Astrocyte (in vitro differentiated cells and primary cell): Measurements from ENCODE around the gene PNMA5. TPM values are rescaled to one million over a fixed set of nuclear protein-coding genes. Genes with fewer than 3 reads are reported as not detected.

Source experiments
- DNase-seq: peaks from one replicate; pipeline ENCODE4 v3.0.0-alpha.2; 2010; ENCODE audit warnings: low read depth
- FAIRE-seq: peaks from 2 replicates; lab custom pipeline; 2011; peaks lifted over from hg19 to GRCh38; lab: Jason Lieb, UNC
- H2AFZ ChIP-seq: 2 replicates; pipeline ENCODE4 v1.6.0; 2012; ENCODE audit warnings: low read depth, low read length, inconsistent platforms
- H3K27ac ChIP-seq: 2 replicates; pipeline ENCODE4 v1.5.1; 2011; ENCODE audit warnings: low read depth, low read length, inconsistent platforms
- H3K27me3 ChIP-seq: 2 replicates; pipeline ENCODE4 v1.6.0; 2011; ENCODE audit warnings: low read length, inconsistent platforms; ENCODE audit not compliant: insufficient read depth
- H3K36me3 ChIP-seq: 2 replicates; pipeline ENCODE4 v1.5.1; 2011; ENCODE audit warnings: low read length, inconsistent platforms; ENCODE audit not compliant: insufficient read depth
- H3K4me1 ChIP-seq: 2 replicates; pipeline ENCODE4 v1.5.1; 2011; ENCODE audit warnings: low read length, inconsistent platforms; ENCODE audit not compliant: insufficient read depth
- H3K4me2 ChIP-seq: 2 replicates; pipeline ENCODE4 v1.6.0; 2012; ENCODE audit warnings: low read length, inconsistent platforms
- H3K4me3 ChIP-seq: 2 replicates; pipeline ENCODE4 v1.5.1; 2011; ENCODE audit warnings: low read depth, mild to moderate bottlenecking, low read length, inconsistent platforms; ENCODE audit not compliant: insufficient read depth
- H3K79me2 ChIP-seq: 2 replicates; pipeline ENCODE4 v1.6.0; 2012; ENCODE audit warnings: mild to moderate bottlenecking, low read length, inconsistent platforms; ENCODE audit not compliant: insufficient read depth
- H3K9ac ChIP-seq: 2 replicates; pipeline ENCODE4 v1.6.0; 2012; ENCODE audit warnings: mild to moderate bottlenecking, low read length, inconsistent platforms
- H3K9me3 ChIP-seq: 2 replicates; pipeline ENCODE4 v1.5.1; 2012; ENCODE audit warnings: low read depth, mild to moderate bottlenecking, low read length, inconsistent platforms; ENCODE audit not compliant: insufficient read depth
- H4K20me1 ChIP-seq: 2 replicates; pipeline ENCODE4 v1.6.0; 2012; ENCODE audit warnings: low read length, inconsistent platforms; ENCODE audit not compliant: insufficient read depth
- H3K27ac Mint-ChIP-seq: one replicate; pipeline ENCODE4 v1.8.0; 2021; ENCODE audit warnings: mild to moderate bottlenecking, mixed read lengths; ENCODE audit not compliant: unreplicated experiment
- H3K27me3 Mint-ChIP-seq: one replicate; pipeline ENCODE4 v1.8.0; 2021; ENCODE audit warnings: low read depth, mixed read lengths; ENCODE audit not compliant: unreplicated experiment
- H3K36me3 Mint-ChIP-seq: one replicate; pipeline ENCODE4 v1.8.0; 2021; ENCODE audit warnings: low read depth, mixed read lengths; ENCODE audit not compliant: unreplicated experiment
- H3K4me1 Mint-ChIP-seq: one replicate; pipeline ENCODE4 v1.8.0; 2021; ENCODE audit warnings: low read depth, mixed read lengths; ENCODE audit not compliant: unreplicated experiment
- H3K4me3 Mint-ChIP-seq: one replicate; pipeline ENCODE4 v1.8.0; 2021; ENCODE audit warnings: mild to moderate bottlenecking, moderate library complexity, mixed read lengths; ENCODE audit not compliant: unreplicated experiment
- H3K9me3 Mint-ChIP-seq: one replicate; pipeline ENCODE4 v1.8.0; 2021; ENCODE audit warnings: mild to moderate bottlenecking, mixed read lengths; ENCODE audit not compliant: unreplicated experiment
- EZH2 ChIP-seq: IDR thresholded peaks from 2 replicates; pipeline ENCODE4 v1.6.1; 2012; ENCODE audit warnings: mild to moderate bottlenecking, low read length, inconsistent platforms; ENCODE audit not compliant: insufficient read depth
- total RNA-seq: library from RNA; stranded (reverse); gene quantifications from 2 replicates; pipeline ENCODE4 v1.2.1, GENCODE V29; 2021
- TF ChIP-seq, protein P1 (sequence below): IDR thresholded peaks from 2 replicates; pipeline ENCODE4 v1.5.1; 2011; ENCODE audit warnings: low read depth, mild to moderate bottlenecking, inconsistent platforms, low read length, moderate library complexity; ENCODE audit not compliant: insufficient read depth

PNMA5 gene
- total RNA-seq, 1 donor from 2014 or later: not detected

DNA sequence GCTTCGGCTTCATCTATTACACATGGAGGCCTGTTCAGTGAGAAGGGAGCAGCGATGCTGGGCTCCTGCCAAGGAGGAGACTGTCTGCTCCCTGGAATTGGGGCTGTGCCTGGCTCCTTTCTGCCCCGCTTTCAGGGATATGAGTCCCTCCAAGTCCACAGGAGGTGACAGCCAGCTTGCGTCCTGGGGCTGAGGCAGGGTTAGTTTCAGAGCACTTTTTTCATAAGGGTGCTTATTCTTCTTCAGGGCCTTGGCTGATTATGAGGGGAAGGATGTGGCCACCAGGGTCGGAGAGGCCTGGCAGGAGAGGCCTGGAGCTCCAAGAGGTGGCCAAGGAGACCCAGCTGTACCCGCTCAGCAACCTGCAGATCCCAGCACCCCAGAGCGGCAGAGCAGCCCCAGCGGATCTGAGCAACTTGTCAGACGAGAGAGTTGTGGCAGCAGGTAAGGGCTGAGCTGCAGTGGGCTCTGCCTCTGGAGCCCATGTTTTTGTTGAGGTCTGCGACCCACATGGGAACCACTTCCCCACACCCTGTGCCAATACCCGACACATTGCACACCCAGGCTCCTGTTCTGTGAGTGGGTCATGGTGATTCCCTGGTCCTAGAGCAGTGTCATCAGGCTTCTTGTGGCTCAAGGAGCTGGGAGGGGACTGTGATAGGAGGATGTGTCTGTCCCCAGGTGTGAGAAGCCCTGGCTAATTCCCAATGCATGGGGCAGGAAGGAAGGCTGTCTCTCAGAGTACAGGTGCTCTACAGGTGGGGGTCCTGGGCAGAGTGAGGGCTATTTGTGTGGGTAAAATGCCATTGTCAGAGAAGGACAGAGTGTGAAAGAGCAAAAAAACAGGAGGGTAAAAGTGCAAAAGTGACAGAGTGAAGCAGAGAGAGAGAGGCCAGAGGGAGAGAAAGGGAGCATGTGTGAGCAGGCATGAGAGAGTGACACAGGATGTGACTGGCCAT lies 48.6 kb downstream of the PNMA5 start:
- Histone ChIP-seq H3K27me3 (no peaks in the 10 kb centered on the region), H3K4me3 (no peak overlapping the region), H3K4me1 (peaks cover 4% of the 10 kb centered on the region), H3K9ac (no peak overlapping the region), H3K79me2 (no peaks in the 10 kb centered on the region), H3K9me3 (no peaks in the 10 kb centered on the region), H2AFZ (no peak overlapping the region), H4K20me1 (no peaks in the 10 kb centered on the region), H3K4me2 (no peak overlapping the region), H3K36me3 (no peaks in the 10 kb centered on the region), H3K27ac (no peak overlapping the region)
- Mint-ChIP-seq H3K27ac (no peak overlapping the region), H3K36me3 (peaks cover 2% of the 10 kb centered on the region), H3K27me3 (no peaks in the 10 kb centered on the region), H3K4me1 (no peaks in the 10 kb centered on the region), H3K4me3 (no peak overlapping the region), H3K9me3 (no peaks in the 10 kb centered on the region)
- TF ChIP-seq EZH2: no peak
- TF ChIP-seq, protein P1, sequence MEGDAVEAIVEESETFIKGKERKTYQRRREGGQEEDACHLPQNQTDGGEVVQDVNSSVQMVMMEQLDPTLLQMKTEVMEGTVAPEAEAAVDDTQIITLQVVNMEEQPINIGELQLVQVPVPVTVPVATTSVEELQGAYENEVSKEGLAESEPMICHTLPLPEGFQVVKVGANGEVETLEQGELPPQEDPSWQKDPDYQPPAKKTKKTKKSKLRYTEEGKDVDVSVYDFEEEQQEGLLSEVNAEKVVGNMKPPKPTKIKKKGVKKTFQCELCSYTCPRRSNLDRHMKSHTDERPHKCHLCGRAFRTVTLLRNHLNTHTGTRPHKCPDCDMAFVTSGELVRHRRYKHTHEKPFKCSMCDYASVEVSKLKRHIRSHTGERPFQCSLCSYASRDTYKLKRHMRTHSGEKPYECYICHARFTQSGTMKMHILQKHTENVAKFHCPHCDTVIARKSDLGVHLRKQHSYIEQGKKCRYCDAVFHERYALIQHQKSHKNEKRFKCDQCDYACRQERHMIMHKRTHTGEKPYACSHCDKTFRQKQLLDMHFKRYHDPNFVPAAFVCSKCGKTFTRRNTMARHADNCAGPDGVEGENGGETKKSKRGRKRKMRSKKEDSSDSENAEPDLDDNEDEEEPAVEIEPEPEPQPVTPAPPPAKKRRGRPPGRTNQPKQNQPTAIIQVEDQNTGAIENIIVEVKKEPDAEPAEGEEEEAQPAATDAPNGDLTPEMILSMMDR: no peak
- FAIRE-seq (no peak), DNase-seq (no peak)

DNA sequence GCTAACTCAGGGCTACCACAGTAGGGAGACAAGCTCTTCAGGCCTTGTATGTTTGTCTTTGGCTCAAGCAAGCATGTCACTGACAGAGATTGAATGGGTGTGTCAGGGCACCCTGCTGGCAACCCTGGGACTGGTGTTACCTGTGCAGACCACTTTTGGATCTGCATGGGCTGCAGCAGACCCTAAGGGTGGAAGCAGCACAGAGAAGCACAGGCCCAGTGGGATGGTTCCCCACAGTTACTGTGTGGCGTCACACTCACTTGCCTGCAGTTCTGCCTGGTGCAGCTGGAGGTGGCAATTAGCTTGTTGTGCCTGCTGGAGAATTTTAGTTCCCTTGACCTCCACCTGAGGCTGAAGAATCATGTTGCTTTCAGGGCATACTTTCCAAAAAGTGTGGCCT lies 50.1 kb downstream of the PNMA5 start:
- Histone ChIP-seq H3K27me3 (no peaks in the 10 kb centered on the region), H3K4me2 (no peak overlapping the region), H3K27ac (no peak overlapping the region), H4K20me1 (no peaks in the 10 kb centered on the region), H3K4me1 (peaks cover 4% of the 10 kb centered on the region), H3K9me3 (no peaks in the 10 kb centered on the region), H2AFZ (no peak overlapping the region), H3K9ac (no peak overlapping the region), H3K36me3 (no peaks in the 10 kb centered on the region), H3K79me2 (no peaks in the 10 kb centered on the region), H3K4me3 (no peak overlapping the region)
- Mint-ChIP-seq H3K4me1 (no peaks in the 10 kb centered on the region), H3K4me3 (no peak overlapping the region), H3K27me3 (no peaks in the 10 kb centered on the region), H3K27ac (no peak overlapping the region), H3K36me3 (peaks cover under 1% of the 10 kb centered on the region), H3K9me3 (no peaks in the 10 kb centered on the region)
- TF ChIP-seq EZH2: no peak
- TF ChIP-seq, protein P1: no peak
- DNase-seq (no peak), FAIRE-seq (no peak)

DNA sequence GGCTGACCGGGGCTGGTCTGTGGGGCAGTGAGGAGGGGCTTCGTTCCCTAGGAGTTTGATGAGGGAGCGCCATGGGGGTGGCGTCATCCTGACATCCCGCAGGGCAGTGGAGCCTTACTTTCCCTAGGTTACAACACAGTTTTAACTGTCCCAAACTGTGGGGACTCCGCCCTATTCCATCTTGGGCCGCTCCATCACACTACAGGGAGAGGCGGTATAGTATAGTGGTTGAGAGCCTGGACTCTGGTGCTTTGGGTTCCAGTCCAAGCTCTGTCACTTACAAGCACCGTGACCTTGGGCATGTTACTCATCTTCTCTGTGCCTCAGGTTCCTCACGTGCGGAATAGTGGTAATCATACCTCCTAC lies 51.9 kb downstream of the PNMA5 start:
- no peaks in the 10 kb centered on the region for H3K36me3 Mint-ChIP-seq
- H3K9ac ChIP-seq: peak overlapping the region; percentile 87
- peak overlapping the region; percentile 63 for H3K4me3 ChIP-seq
- peak overlapping the region; percentile 73 for H3K4me3 Mint-ChIP-seq
- H3K36me3 ChIP-seq: no peaks in the 10 kb centered on the region
- no peaks in the 10 kb centered on the region for H3K27me3 Mint-ChIP-seq
- H3K4me2 ChIP-seq: peak overlapping the region; percentile 95
- DNase-seq (no peak), FAIRE-seq (no peak)
- H3K27me3 ChIP-seq: no peaks in the 10 kb centered on the region
- no peak overlapping the region for H3K27ac Mint-ChIP-seq
- TF ChIP-seq EZH2: no peak
- TF ChIP-seq, protein P1: no peak
- no peaks in the 10 kb centered on the region for H4K20me1 ChIP-seq
- no peaks in the 10 kb centered on the region for H3K9me3 Mint-ChIP-seq
- H3K4me1 Mint-ChIP-seq: no peaks in the 10 kb centered on the region
- no peaks in the 10 kb centered on the region for H3K79me2 ChIP-seq
- H2AFZ ChIP-seq: peak overlapping the region; percentile 90
- peaks cover 4% of the 10 kb centered on the region for H3K4me1 ChIP-seq
- H3K27ac ChIP-seq: peak overlapping the region; percentile 68
- no peaks in the 10 kb centered on the region for H3K9me3 ChIP-seq
